IMR-90 (cell line): Measurements from ENCODE around the gene PEX11G. TPM values are rescaled to one million over a fixed set of nuclear protein-coding genes. Genes with fewer than 3 reads are reported as not detected.

Experiments used
- ATAC-seq: fragments of 200-7000 bp; cut with Tn5 transposase; 2 replicates; pipeline ENCODE4 v1.9.1; 2020; ENCODE audit warnings: low read depth, mild to moderate bottlenecking, moderate library complexity
- BruUV-seq: library from RNA; stranded (reverse); fragments of 400-500 nt; replicated peaks from 2 replicates; lab custom pipeline; 2021; lab: Mats Ljungman, UMichigan
- CTCF ChIA-PET: fragments of 300-600 bp; formaldehyde crosslinking; extraction: SDS; loops from one replicate; lab custom pipeline; 2021; ENCODE audit warnings: antibody characterized with exemption; lab: Yijun Ruan, JAX
- POLR2A ChIA-PET: fragments of 300-600 bp; sonication (Branson Sonifier 250); formaldehyde crosslinking; loops from one replicate; lab custom pipeline; 2022; ENCODE audit warnings: antibody characterized with exemption; ENCODE audit not compliant: unreplicated experiment; lab: Charles Lee
- DNase-seq: peaks from one replicate; pipeline ENCODE4 v3.0.0; 2013
- H2AFZ ChIP-seq: replicated peaks from 2 replicates; pipeline ENCODE3; 2013; ENCODE audit warnings: low read length, mild to moderate bottlenecking; ENCODE audit not compliant: poor library complexity
- H2AK5ac ChIP-seq: 2 replicates; pipeline ENCODE4 v1.6.1; 2013; ENCODE audit warnings: low read depth, low read length, inconsistent platforms
- H2AK9ac ChIP-seq: replicated peaks from 2 replicates; pipeline ENCODE3; 2013; ENCODE audit warnings: mild to moderate bottlenecking, low read depth, low read length, moderate library complexity; ENCODE audit not compliant: poor library complexity
- H2BK120ac ChIP-seq: 2 replicates; pipeline ENCODE4 v1.6.1; 2013; ENCODE audit warnings: low read depth, low read length, inconsistent platforms
- H2BK15ac ChIP-seq: 3 replicates; pipeline ENCODE4 v1.6.1; 2013; ENCODE audit warnings: low read depth, low read length, inconsistent platforms
- H2BK20ac ChIP-seq: 2 replicates; pipeline ENCODE4 v1.6.1; 2013; ENCODE audit warnings: low read depth, mild to moderate bottlenecking, inconsistent platforms, low read length, moderate library complexity
- H2BK5ac ChIP-seq: 2 replicates; pipeline ENCODE4 v1.6.1; 2013; ENCODE audit warnings: mild to moderate bottlenecking, low read depth, low read length, inconsistent platforms; ENCODE audit not compliant: poor library complexity, severe bottlenecking
- H3K14ac ChIP-seq: replicated peaks from 2 replicates; pipeline ENCODE4 v1.6.1; 2013; ENCODE audit warnings: low read depth, low read length, inconsistent platforms
- H3K18ac ChIP-seq: 2 replicates; pipeline ENCODE4 v1.6.1; 2013; ENCODE audit warnings: low read depth, low read length, control low read depth
- H3K23ac ChIP-seq: 2 replicates; pipeline ENCODE4 v1.6.1; 2013; ENCODE audit warnings: low read depth, low read length, inconsistent platforms
- H3K27ac ChIP-seq: 2 replicates; pipeline ENCODE4 v1.5.1; 2013; ENCODE audit warnings: mild to moderate bottlenecking, control low read depth, low read length; ENCODE audit not compliant: insufficient read depth
- H3K27me3 ChIP-seq: 2 replicates; pipeline ENCODE4 v1.6.1; 2013; ENCODE audit warnings: low read length; ENCODE audit not compliant: control insufficient read depth, insufficient read depth
- H3K36me3 ChIP-seq: 2 replicates; pipeline ENCODE4 v1.6.1; 2013; ENCODE audit warnings: low read length, mixed read lengths; ENCODE audit not compliant: control insufficient read depth, insufficient read depth
- H3K4ac ChIP-seq: 2 replicates; pipeline ENCODE4 v1.6.1; 2013; ENCODE audit warnings: low read depth, low read length, inconsistent platforms
- H3K4me1 ChIP-seq: 2 replicates; pipeline ENCODE4 v1.6.1; 2013; ENCODE audit warnings: low read length, mixed read lengths; ENCODE audit not compliant: control insufficient read depth, insufficient read depth
- H3K4me2 ChIP-seq: 2 replicates; pipeline ENCODE4 v1.6.1; 2013; ENCODE audit warnings: low read depth, mild to moderate bottlenecking, control low read depth, low read length, moderate library complexity
- H3K4me3 ChIP-seq: 2 replicates; pipeline ENCODE4 v1.5.1; 2013; ENCODE audit warnings: low read depth, mild to moderate bottlenecking, control low read depth, low read length, moderate library complexity; ENCODE audit not compliant: insufficient read depth
- H3K56ac ChIP-seq: 2 replicates; pipeline ENCODE4 v1.6.1; 2013; ENCODE audit warnings: low read length, inconsistent platforms; ENCODE audit not compliant: insufficient read depth; ENCODE audit errors: extremely low read depth
- H3K79me1 ChIP-seq, 2 experiments: 2 replicates each; pipeline ENCODE4 v1.6.1; 2013; ENCODE audit warnings: low read length in 2 of 2, inconsistent platforms in 1 of 2, low read depth in 1 of 2
- H3K9ac ChIP-seq: 2 replicates; pipeline ENCODE4 v1.6.1; 2013; ENCODE audit warnings: low read depth, low read length, control low read depth
- H3K9me1 ChIP-seq: 2 replicates; pipeline ENCODE4 v1.6.1; 2013; ENCODE audit warnings: low read length, inconsistent platforms; ENCODE audit not compliant: insufficient read depth
- H3K9me3 ChIP-seq: 2 replicates; pipeline ENCODE4 v1.6.1; 2013; ENCODE audit warnings: low read length; ENCODE audit not compliant: control insufficient read depth, insufficient read depth
- H4K20me1 ChIP-seq: 2 replicates; pipeline ENCODE4 v1.6.1; 2013; ENCODE audit warnings: low read length, inconsistent platforms; ENCODE audit not compliant: insufficient read depth
- H4K5ac ChIP-seq: 2 replicates; pipeline ENCODE4 v1.6.1; 2013; ENCODE audit warnings: mild to moderate bottlenecking, low read depth, low read length, control low read depth
- H4K8ac ChIP-seq, 2 experiments: 2 replicates each; pipeline ENCODE4 v1.6.1; 2013; ENCODE audit warnings: low read depth in 2 of 2, low read length in 2 of 2, control low read depth in 1 of 2, inconsistent platforms in 1 of 2
- H4K91ac ChIP-seq: 2 replicates; pipeline ENCODE4 v1.6.1; 2013; ENCODE audit warnings: low read depth, low read length, inconsistent platforms; ENCODE audit not compliant: insufficient read depth
- BHLHE40 ChIP-seq: fragments of 150-350 bp; IDR thresholded peaks from 2 replicates; pipeline ENCODE4 v1.6.1; 2016; ENCODE audit warnings: mild to moderate bottlenecking, low read depth, low read length
- CEBPB ChIP-seq: IDR thresholded peaks from 2 replicates; pipeline ENCODE4 v1.6.1; 2012; ENCODE audit warnings: low read depth, low read length, improper control_type of control experiment
- CHD1 ChIP-seq: IDR thresholded peaks from 2 replicates; pipeline ENCODE4 v1.6.1; 2012; ENCODE audit warnings: low read depth, low read length, improper control_type of control experiment
- CTCF ChIP-seq: conservative IDR thresholded peaks from 2 replicates; pipeline ENCODE4 v1.5.1; 2012; ENCODE audit warnings: mild to moderate bottlenecking, low read depth, low read length, improper control_type of control experiment
- ELK1 ChIP-seq: fragments of 150-350 bp; IDR thresholded peaks from 2 replicates; pipeline ENCODE4 v1.6.1; 2016; ENCODE audit warnings: low read depth, mild to moderate bottlenecking, low read length, moderate library complexity, borderline replicate concordance
- FOS ChIP-seq: fragments of 150-350 bp; IDR thresholded peaks from 2 replicates; pipeline ENCODE4 v1.6.1; 2016; ENCODE audit warnings: low read depth, low read length
- MAFK ChIP-seq: IDR thresholded peaks from 2 replicates; pipeline ENCODE4 v1.6.1; 2012; ENCODE audit warnings: low read depth, low read length, improper control_type of control experiment
- MAZ ChIP-seq: IDR thresholded peaks from 2 replicates; pipeline ENCODE4 v1.6.1; 2012; ENCODE audit warnings: low read depth, mild to moderate bottlenecking, low read length, improper control_type of control experiment, moderate library complexity, borderline replicate concordance
- MXI1 ChIP-seq: IDR thresholded peaks from 2 replicates; pipeline ENCODE4 v1.6.1; 2012; ENCODE audit warnings: low read depth, mild to moderate bottlenecking, low read length, moderate library complexity, borderline replicate concordance
- NFE2L2 ChIP-seq: fragments of 150-350 bp; IDR thresholded peaks from 2 replicates; pipeline ENCODE4 v1.6.1; 2016; ENCODE audit warnings: low read depth, mild to moderate bottlenecking, low read length
- POLR2A ChIP-seq: IDR thresholded peaks from 2 replicates; pipeline ENCODE4 v1.6.1; 2012; ENCODE audit warnings: mild to moderate bottlenecking, low read depth, low read length
- RAD21 ChIP-seq: IDR thresholded peaks from 2 replicates; pipeline ENCODE4 v1.6.1; 2012; ENCODE audit warnings: low read length, improper control_type of control experiment
- RCOR1 ChIP-seq: IDR thresholded peaks from 2 replicates; pipeline ENCODE4 v1.6.1; 2012; ENCODE audit warnings: mild to moderate bottlenecking, low read length, improper control_type of control experiment; ENCODE audit not compliant: insufficient replicate concordance
- RFX5 ChIP-seq: IDR thresholded peaks from 2 replicates; pipeline ENCODE4 v1.8.0; 2012; ENCODE audit warnings: low read depth, mild to moderate bottlenecking, low read length, moderate library complexity
- SMC3 ChIP-seq: fragments of 150-350 bp; IDR thresholded peaks from 2 replicates; pipeline ENCODE4 v1.6.1; 2016; ENCODE audit warnings: low read depth, mild to moderate bottlenecking, antibody characterized with exemption, low read length, moderate library complexity
- USF2 ChIP-seq: fragments of 150-350 bp; IDR thresholded peaks from 2 replicates; pipeline ENCODE4 v1.6.1; 2017; ENCODE audit warnings: mild to moderate bottlenecking, antibody characterized with exemption, low read length, low read depth
- WGBS, 2 experiments: methylation state at CpG; one replicate each; pipeline versions ENCODE4 v1.1.5 to v1.1.7; 2013; ENCODE audit warnings: missing lambda C conversion rate in 2 of 2; ENCODE audit not compliant: insufficient read length in 1 of 2; ENCODE audit errors: extremely low coverage in 2 of 2; 5-methylcytosine and 5-hydroxymethylcytosine counted together
- dilution Hi-C: fragments of 300-500 bp; cut with HindIII; formaldehyde crosslinking; loops from one replicate; pipeline ENCODE4 v1.14.3; 2018; ENCODE audit warnings: low sequenced_read_pairs; ENCODE audit not compliant: unreplicated experiment
- in situ Hi-C: fragments of 300-500 bp; cut with MboI; formaldehyde crosslinking; loops from 3 replicates; pipeline ENCODE4 v1.14.3; 2019; ENCODE audit warnings: low sequenced_read_pairs, inconsistent platforms, mixed read lengths
- intact Hi-C: fragments of 100-400 bp; cut with micrococcal nuclease; formaldehyde crosslinking; loops from 2 replicates; pipeline ENCODE4 v1.10.0; 2022
- polyA plus RNA-seq, 3 experiments: library from polyadenylated mRNA; depleted of rRNA; stranded (reverse); fragments of >200 nt; gene quantifications; 2 replicates each; pipeline ENCODE4 v1.2.3, GENCODE V29; 2012; ENCODE audit warnings: low replicate concordance in 1 of 3
- total RNA-seq: library from RNA; depleted of rRNA; stranded (reverse); fragments of >200 nt; gene quantifications from 2 replicates; pipeline ENCODE4 v1.2.3, GENCODE V29; 2012

Gene PEX11G
- total and polyA plus RNA-seq, 2 of the 4 experiments (the other 2 are of a cell fraction) = 0.72 to 1.7 TPM

DNA sequence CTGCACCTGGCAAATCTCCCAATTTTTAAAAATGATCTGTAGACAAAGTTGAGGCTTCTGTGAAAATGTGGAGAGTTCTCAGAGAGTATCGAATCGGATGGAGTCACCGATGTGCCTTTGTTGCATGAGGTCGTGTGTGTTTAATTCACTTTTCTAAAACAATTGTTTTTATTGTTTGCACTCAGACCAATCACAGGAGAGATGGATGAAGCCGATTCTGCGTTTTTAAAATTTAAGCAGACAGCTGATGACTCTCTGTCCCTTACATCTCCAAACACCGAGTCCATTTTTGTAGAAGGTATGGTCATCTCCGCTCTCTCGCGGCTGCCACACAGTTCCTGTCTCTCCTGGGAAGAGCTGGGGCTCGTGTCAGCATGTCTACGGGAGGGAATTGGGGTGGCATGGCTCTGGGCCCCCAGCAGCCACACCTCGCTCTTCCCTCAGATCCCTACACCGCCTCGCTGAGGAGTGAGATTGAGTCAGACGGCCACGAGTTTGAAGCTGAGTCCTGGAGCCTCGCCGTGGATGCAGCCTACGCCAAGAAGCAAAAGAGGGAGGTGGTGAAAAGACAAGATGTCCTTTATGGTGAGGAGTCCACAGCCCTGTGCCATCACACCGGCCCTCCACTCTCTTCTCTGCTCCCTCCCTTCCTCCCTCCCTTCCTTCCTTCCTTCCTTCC is 47.2 kb downstream of the PEX11G start:
- POLR2A ChIA-PET = no interaction called here
- H2BK15ac ChIP-seq = no peak overlapping the region
- no peak overlapping the region for H3K27ac ChIP-seq
- no peak overlapping the region for H3K14ac ChIP-seq
- H3K4me2 ChIP-seq = no peak overlapping the region
- no peaks in the 10 kb centered on the region for H3K27me3 ChIP-seq
- no peak overlapping the region for H4K5ac ChIP-seq
- no peak overlapping the region for H2BK120ac ChIP-seq
- H4K91ac ChIP-seq = no peak overlapping the region
- H4K8ac ChIP-seq = no peak overlapping the region
- no peak overlapping the region for H2AFZ ChIP-seq
- H3K4me3 ChIP-seq = no peak overlapping the region
- H3K9ac ChIP-seq = no peak overlapping the region
- H3K9me3 ChIP-seq = no peaks in the 10 kb centered on the region
- H2AK5ac ChIP-seq = no peak overlapping the region
- no peak for DNase-seq
- no peaks in the 10 kb centered on the region for H3K9me1 ChIP-seq
- CTCF ChIA-PET = interaction anchor here (0.7 kb wide), 1 partner anchor 1141 kb away, joined by 4 read pairs; no protein-coding TSS in a partner anchor
- no peaks in the 10 kb centered on the region; the same call in 1 of the 2 replicates for H4K20me1 ChIP-seq
- 90% methylated on average over 4 of the region's 21 CpGs; no CpG with 5 or more reads in 1 of the 2 experiments for WGBS, 2 experiments
- in situ Hi-C loops = no loop called here
- dilution Hi-C loops = no loop called here
- no peak overlapping the region for H3K23ac ChIP-seq
- H3K79me1 ChIP-seq = peaks cover 3% of the 10 kb centered on the region in 2 experiments; a peak in 2 of 4 replicates
- H2AK9ac ChIP-seq = no peak overlapping the region
- no peak overlapping the region for H3K18ac ChIP-seq
- no peak overlapping the region for H2BK5ac ChIP-seq
- H2BK20ac ChIP-seq = no peak overlapping the region
- H3K4me1 ChIP-seq = no peaks in the 10 kb centered on the region
- no TSS peak for BruUV-seq
- no peak overlapping the region for H3K56ac ChIP-seq
- intact Hi-C loops = no loop called here
- H3K36me3 ChIP-seq = peaks cover 39% of the 10 kb centered on the region
- ATAC-seq = no peak
- no peak overlapping the region for H3K4ac ChIP-seq
- TF ChIP-seq NFE2L2 (no peak), SMC3 (no peak), RFX5 (no peak), MXI1 (no peak), ELK1 (no peak), CHD1 (no peak), MAFK (no peak), BHLHE40 (no peak), CTCF (no peak), RAD21 (no peak), USF2 (no peak), CEBPB (no peak), FOS (no peak), RCOR1 (no peak), POLR2A (no peak), MAZ (no peak)
